ENCODE data around the gene EXOC3L4.
A peak's percentile ranks its signal among the peaks of the same experiment; 100 is the strongest.

EXOC3L4 gene

GRCh38 chr14:103071544-103072251 is 22.8 kb upstream of the EXOC3L4 start:
- no peak for DNase-seq

GRCh38 chr14:103072595-103073366 is 21.7 kb upstream of the EXOC3L4 start:
- DNase-seq, result no peak

DNA sequence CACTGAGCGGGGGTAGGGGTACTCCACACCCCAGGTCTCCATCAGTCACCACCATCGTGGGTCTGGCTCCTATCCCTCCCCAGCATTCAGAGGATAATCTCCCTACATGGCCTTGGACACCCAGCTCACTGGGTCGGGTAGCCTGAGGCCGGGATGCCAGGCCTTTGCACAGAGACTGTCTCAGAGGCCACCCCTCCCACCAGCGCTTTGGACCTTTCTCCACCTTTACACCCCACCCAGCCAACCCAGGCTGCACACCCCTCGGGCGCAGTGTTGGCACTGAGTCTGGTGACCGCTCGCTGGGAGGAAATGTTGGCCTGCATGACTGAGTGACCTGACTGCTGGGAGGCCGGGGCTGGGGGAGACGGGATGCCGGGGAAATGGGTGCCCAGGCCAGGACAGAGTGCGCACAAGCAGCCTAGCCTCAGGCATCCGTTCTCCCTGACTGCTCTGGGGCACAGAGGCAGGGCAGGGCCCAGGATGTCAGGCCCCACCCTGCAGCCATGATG is 21.1 kb upstream of the EXOC3L4 start:
- no peak for DNase-seq

DNA sequence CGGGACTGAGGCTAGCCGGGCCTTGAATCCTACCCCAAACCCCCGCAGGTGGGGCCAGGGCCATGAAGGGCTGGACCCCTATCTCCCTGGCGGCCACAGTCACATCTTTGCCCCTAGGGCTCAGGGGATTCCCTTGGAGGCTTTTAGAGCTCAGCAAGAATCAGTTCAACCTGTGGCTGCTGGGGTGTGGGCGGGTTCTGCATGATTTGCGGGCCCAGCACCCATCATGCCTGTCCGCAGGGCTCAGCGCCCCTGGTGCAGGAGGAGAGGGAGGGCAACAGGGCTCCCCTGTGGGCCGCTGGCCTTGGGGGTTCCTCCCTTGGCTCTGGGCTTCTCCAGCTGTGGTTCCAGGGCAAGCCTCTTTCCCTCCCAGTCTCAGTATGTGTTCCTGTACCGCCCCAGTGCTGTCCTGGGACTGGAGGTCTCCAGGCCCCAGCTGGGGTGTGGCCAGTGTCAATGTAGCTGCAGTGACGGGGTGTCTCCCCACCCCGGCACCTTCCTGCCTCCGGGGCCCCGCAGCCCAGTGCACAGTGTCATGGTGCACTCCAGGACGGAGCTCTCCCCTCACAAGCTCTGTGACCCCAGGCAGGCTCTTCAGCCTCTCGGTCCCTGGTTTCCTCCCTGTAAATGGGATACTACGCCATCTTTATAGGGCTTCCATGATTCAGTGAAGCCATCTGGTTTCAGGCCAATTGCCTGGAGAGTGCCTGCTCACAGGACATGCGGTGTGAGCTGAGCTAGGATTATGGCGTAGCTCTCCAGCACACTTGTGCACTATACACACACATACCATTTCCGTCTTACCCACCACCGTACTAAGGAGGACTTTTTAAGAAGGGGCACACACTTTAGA is 20.4 kb upstream of the EXOC3L4 start:
- DNase-seq, result no peak

DNA sequence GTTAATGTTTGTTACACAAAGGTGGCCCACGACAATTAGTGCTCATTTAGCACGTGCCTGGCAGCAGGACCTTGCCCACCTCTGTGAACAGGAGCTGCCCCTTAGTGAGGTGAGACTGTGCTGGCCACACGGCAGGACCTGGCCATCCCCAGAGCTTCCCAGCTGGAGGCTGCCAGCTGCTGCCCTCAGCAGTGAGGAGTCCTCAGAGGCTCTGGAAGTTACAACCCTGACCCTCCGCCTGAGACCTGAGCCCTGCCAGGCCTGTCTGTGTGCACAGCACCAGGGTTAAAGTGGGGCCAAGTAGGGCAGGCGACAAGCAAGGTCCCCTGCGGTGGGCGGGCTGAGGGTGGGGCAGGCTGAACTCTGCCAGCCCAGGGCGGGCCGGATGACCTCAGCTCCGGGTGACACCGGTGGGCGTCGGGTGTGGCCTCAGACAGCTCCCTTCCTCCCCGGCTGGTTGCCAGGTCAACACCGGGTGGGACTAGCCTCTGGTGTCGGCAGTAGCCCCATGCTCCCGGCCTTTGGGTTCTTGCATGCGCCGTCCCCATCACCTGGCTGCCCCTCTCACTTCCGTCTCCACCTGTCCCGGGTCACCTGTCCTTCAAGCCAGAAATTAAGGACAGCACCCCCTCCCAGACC is 19.7 kb upstream of the EXOC3L4 start:
- DNase-seq, result peak; percentile 71

- peak; percentile 80 for DNase-seq
Observed at GRCh38 chr14:103078420-103078749, 16.1 kb upstream of the EXOC3L4 start.

DNA sequence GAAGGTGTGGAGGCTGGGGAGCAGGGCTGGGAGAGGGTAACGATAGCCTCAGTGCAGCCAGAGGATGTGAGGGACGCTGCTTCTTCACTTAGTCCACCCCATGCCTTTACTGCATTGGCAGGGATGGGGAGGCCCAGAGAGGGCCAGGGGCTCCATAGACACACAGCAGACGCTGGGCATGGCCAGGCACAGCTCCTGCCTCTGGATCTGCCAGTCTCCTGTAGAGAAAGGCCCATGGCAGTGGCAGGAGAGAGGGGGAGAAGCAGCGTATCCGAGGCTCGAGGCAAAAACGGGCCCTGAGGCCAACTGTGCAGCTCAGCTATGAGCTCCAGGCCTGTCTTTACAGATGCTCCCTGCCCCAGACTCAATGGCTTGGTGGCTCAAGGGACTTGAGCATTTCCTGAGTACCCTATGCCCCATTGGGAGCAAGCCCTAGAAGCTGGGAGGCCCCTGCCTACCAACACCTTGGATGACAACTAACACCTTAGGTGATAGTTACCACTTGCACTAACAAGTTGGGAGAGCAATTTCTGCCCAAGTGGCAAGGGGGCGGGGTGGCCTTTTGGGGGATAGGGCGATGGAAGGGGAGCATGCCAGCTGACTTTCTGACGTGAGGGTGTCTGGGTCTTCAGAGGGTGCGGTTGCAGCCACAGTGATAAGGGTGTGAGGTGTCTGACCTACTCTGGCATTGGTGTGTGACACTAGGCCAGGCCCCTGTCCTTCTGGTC is 15.5 kb upstream of the EXOC3L4 start:
- no peak for DNase-seq

DNA sequence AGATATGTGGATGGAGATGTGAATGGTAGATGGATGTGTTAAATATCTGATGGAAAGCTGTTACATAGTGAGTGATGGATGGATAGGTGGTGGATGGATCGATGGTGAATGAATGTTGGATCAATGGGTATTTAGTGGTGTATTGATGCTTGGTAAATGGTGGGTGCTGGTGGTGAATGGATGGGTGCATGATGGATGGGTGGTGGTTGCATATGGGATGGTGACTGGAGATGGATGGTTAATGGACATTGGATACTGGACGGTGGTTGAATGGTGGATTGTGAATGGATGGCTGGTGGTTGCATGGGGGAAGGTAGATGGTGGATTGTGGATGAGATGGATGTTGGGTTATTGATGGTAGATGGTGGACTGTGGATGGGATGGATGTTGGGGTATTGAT is 12.6 kb upstream of the EXOC3L4 start:
- no peak for DNase-seq

GRCh38 chr14:103084021-103084919 is 10.3 kb upstream of the EXOC3L4 start, which contains the start of gene LBHD2:
Gene LBHD2, plus strand, starts transcription at chr14:103084210. Its CDS starts 1,803 bp downstream, at chr14:103086013.
- no peak for DNase-seq

- no peak for DNase-seq
Observed at GRCh38 chr14:103085106-103086091, 9.1 kb upstream of the EXOC3L4 start.

DNA sequence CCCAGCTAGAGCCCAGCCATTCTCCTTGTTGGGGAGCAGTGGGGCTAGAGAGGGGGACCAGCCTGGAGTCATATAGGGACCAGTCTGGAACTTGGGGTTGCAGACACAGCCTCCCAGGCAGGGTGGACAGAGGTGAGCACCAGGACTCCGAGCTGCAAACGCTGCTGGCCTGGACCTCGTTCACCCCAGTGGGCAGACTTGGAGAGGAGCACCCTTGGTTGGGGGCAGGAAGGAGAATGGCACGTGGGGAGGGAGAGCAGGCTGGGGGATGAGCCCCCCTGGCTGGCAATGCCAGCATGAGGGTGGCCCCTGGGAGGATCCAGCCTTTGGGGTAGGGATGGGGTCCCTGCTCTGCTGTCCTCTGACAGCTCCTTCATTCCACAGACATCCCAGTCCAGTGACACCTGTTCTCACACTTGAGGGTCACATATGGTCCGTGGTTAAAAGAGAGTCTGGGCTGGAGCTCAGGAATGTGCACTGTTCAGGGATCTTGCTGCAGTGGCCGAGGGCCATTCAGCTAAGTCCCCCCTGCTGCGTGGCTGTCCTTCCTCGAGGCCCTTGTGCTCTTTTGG is 7.7 kb upstream of the EXOC3L4 start:
- no peak for DNase-seq

DNA sequence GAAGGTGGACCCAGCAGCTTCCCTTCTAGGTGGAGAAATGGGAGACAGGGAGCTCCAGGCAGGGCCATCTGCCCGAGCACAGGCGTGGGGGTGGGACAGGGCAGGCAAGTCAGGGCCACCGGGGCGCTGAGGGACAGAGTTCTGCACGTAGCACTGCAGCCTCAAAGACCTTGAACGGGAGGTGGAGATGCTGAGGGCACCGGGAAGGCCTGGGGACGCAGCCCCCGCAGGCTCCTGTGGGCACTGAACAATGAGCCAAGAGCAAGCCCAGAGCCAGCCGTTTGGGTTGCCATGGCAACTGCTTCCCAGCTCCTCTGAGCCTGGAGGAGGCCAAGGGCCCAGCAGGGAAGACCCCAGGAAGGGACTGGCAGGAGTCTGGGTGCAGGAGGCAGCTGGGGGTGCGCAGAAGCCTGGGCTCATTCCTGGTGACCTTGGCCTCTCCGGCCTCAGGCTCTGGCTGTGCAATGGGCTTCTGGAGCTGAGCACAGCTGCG is 7.1 kb upstream of the EXOC3L4 start:
- no peak for DNase-seq

- DNase-seq, result no peak
Observed at GRCh38 chr14:103088921-103089320, 5.6 kb upstream of the EXOC3L4 start.

DNA sequence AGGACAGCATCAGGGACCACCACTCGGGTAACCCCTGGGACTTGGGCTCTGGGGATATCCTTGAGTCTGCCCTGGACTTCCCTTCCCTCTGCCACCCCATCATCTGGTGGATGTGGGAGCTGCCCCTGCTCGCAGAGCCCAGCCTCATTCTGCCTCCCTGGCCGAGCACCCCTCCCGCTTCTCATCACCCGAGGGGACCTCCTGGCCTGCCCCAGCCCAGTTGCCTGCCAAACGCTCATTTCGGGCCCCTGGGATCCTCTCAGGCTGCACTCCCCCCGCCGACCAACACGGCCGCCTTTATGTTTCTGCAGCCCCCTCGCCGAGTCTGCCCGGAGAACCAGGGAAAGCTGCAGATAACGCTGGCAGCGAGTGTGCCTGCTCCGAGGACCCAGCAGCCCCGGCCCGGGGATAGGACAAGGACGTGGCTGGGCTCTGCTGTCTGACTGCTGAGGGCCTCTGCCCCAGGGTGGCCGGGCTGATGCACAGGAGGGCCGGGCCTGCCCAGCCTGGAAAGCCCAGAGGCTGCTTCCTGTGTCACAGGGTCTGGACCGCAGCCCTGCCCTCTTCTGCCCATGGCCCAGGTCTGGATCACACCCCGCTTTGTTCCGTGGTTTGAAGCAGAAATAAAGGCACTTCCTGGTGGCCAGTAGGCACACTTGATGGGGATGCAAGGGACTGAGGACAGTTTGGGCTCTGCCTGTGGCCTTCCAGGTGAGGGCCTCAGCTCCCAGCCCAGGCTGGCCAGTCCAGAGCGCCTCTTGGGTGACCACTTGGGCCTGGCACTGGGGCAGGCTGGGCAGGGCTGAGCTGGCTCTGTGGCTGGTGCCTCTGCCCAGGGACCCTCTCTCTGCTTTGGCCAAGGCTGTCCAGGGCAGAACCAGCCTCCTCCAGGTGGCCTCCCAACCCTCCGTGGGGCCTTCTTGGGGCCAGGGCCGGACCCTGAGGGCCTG is 4.9 kb upstream of the EXOC3L4 start:
- no peak for DNase-seq

- DNase-seq, result no peak
Observed at GRCh38 chr14:103090481-103091020, 4.0 kb upstream of the EXOC3L4 start.

GRCh38 chr14:103091041-103091882 is 3.3 kb upstream of the EXOC3L4 start:
- DNase-seq, result peak; percentile 90

- DNase-seq, result no peak
Observed at GRCh38 chr14:103091883-103092222, 2.7 kb upstream of the EXOC3L4 start.
